IMR-90 (cell line): Measurements from ENCODE around the gene ZMYND11. TPM values are rescaled to one million over a fixed set of nuclear protein-coding genes. Genes with fewer than 3 reads are reported as not detected.

Experiments
- ATAC-seq: fragments of 200-7000 bp; cut with Tn5 transposase; 2 replicates; pipeline ENCODE4 v1.9.1; 2020; ENCODE audit warnings: low read depth, mild to moderate bottlenecking, moderate library complexity
- BruUV-seq: library from RNA; stranded (reverse); fragments of 400-500 nt; replicated peaks from 2 replicates; lab custom pipeline; 2021; lab: Mats Ljungman, UMichigan
- CTCF ChIA-PET: fragments of 300-600 bp; formaldehyde crosslinking; extraction: SDS; loops from one replicate; lab custom pipeline; 2021; ENCODE audit warnings: antibody characterized with exemption; lab: Yijun Ruan, JAX
- POLR2A ChIA-PET: fragments of 300-600 bp; sonication (Branson Sonifier 250); formaldehyde crosslinking; loops from one replicate; lab custom pipeline; 2022; ENCODE audit warnings: antibody characterized with exemption; ENCODE audit not compliant: unreplicated experiment; lab: Charles Lee
- DNase-seq: peaks from one replicate; pipeline ENCODE4 v3.0.0; 2013
- H2AFZ ChIP-seq: replicated peaks from 2 replicates; pipeline ENCODE3; 2013; ENCODE audit warnings: low read length, mild to moderate bottlenecking; ENCODE audit not compliant: poor library complexity
- H2AK5ac ChIP-seq: 2 replicates; pipeline ENCODE4 v1.6.1; 2013; ENCODE audit warnings: low read depth, low read length, inconsistent platforms
- H2AK9ac ChIP-seq: replicated peaks from 2 replicates; pipeline ENCODE3; 2013; ENCODE audit warnings: mild to moderate bottlenecking, low read depth, low read length, moderate library complexity; ENCODE audit not compliant: poor library complexity
- H2BK120ac ChIP-seq: 2 replicates; pipeline ENCODE4 v1.6.1; 2013; ENCODE audit warnings: low read depth, low read length, inconsistent platforms
- H2BK15ac ChIP-seq: 3 replicates; pipeline ENCODE4 v1.6.1; 2013; ENCODE audit warnings: low read depth, low read length, inconsistent platforms
- H2BK20ac ChIP-seq: 2 replicates; pipeline ENCODE4 v1.6.1; 2013; ENCODE audit warnings: low read depth, mild to moderate bottlenecking, inconsistent platforms, low read length, moderate library complexity
- H2BK5ac ChIP-seq: 2 replicates; pipeline ENCODE4 v1.6.1; 2013; ENCODE audit warnings: mild to moderate bottlenecking, low read depth, low read length, inconsistent platforms; ENCODE audit not compliant: poor library complexity, severe bottlenecking
- H3K14ac ChIP-seq: replicated peaks from 2 replicates; pipeline ENCODE4 v1.6.1; 2013; ENCODE audit warnings: low read depth, low read length, inconsistent platforms
- H3K18ac ChIP-seq: 2 replicates; pipeline ENCODE4 v1.6.1; 2013; ENCODE audit warnings: low read depth, low read length, control low read depth
- H3K23ac ChIP-seq: 2 replicates; pipeline ENCODE4 v1.6.1; 2013; ENCODE audit warnings: low read depth, low read length, inconsistent platforms
- H3K27ac ChIP-seq: 2 replicates; pipeline ENCODE4 v1.5.1; 2013; ENCODE audit warnings: mild to moderate bottlenecking, control low read depth, low read length; ENCODE audit not compliant: insufficient read depth
- H3K27me3 ChIP-seq: 2 replicates; pipeline ENCODE4 v1.6.1; 2013; ENCODE audit warnings: low read length; ENCODE audit not compliant: control insufficient read depth, insufficient read depth
- H3K36me3 ChIP-seq: 2 replicates; pipeline ENCODE4 v1.6.1; 2013; ENCODE audit warnings: low read length, mixed read lengths; ENCODE audit not compliant: control insufficient read depth, insufficient read depth
- H3K4ac ChIP-seq: 2 replicates; pipeline ENCODE4 v1.6.1; 2013; ENCODE audit warnings: low read depth, low read length, inconsistent platforms
- H3K4me1 ChIP-seq: 2 replicates; pipeline ENCODE4 v1.6.1; 2013; ENCODE audit warnings: low read length, mixed read lengths; ENCODE audit not compliant: control insufficient read depth, insufficient read depth
- H3K4me2 ChIP-seq: 2 replicates; pipeline ENCODE4 v1.6.1; 2013; ENCODE audit warnings: low read depth, mild to moderate bottlenecking, control low read depth, low read length, moderate library complexity
- H3K4me3 ChIP-seq: 2 replicates; pipeline ENCODE4 v1.5.1; 2013; ENCODE audit warnings: low read depth, mild to moderate bottlenecking, control low read depth, low read length, moderate library complexity; ENCODE audit not compliant: insufficient read depth
- H3K56ac ChIP-seq: 2 replicates; pipeline ENCODE4 v1.6.1; 2013; ENCODE audit warnings: low read length, inconsistent platforms; ENCODE audit not compliant: insufficient read depth; ENCODE audit errors: extremely low read depth
- H3K79me1 ChIP-seq, 2 experiments: 2 replicates each; pipeline ENCODE4 v1.6.1; 2013; ENCODE audit warnings: low read length in 2 of 2, inconsistent platforms in 1 of 2, low read depth in 1 of 2
- H3K9ac ChIP-seq: 2 replicates; pipeline ENCODE4 v1.6.1; 2013; ENCODE audit warnings: low read depth, low read length, control low read depth
- H3K9me1 ChIP-seq: 2 replicates; pipeline ENCODE4 v1.6.1; 2013; ENCODE audit warnings: low read length, inconsistent platforms; ENCODE audit not compliant: insufficient read depth
- H3K9me3 ChIP-seq: 2 replicates; pipeline ENCODE4 v1.6.1; 2013; ENCODE audit warnings: low read length; ENCODE audit not compliant: control insufficient read depth, insufficient read depth
- H4K20me1 ChIP-seq: 2 replicates; pipeline ENCODE4 v1.6.1; 2013; ENCODE audit warnings: low read length, inconsistent platforms; ENCODE audit not compliant: insufficient read depth
- H4K5ac ChIP-seq: 2 replicates; pipeline ENCODE4 v1.6.1; 2013; ENCODE audit warnings: mild to moderate bottlenecking, low read depth, low read length, control low read depth
- H4K8ac ChIP-seq, 2 experiments: 2 replicates each; pipeline ENCODE4 v1.6.1; 2013; ENCODE audit warnings: low read depth in 2 of 2, low read length in 2 of 2, control low read depth in 1 of 2, inconsistent platforms in 1 of 2
- H4K91ac ChIP-seq: 2 replicates; pipeline ENCODE4 v1.6.1; 2013; ENCODE audit warnings: low read depth, low read length, inconsistent platforms; ENCODE audit not compliant: insufficient read depth
- BHLHE40 ChIP-seq: fragments of 150-350 bp; IDR thresholded peaks from 2 replicates; pipeline ENCODE4 v1.6.1; 2016; ENCODE audit warnings: mild to moderate bottlenecking, low read depth, low read length
- CEBPB ChIP-seq: IDR thresholded peaks from 2 replicates; pipeline ENCODE4 v1.6.1; 2012; ENCODE audit warnings: low read depth, low read length, improper control_type of control experiment
- CHD1 ChIP-seq: IDR thresholded peaks from 2 replicates; pipeline ENCODE4 v1.6.1; 2012; ENCODE audit warnings: low read depth, low read length, improper control_type of control experiment
- CTCF ChIP-seq: conservative IDR thresholded peaks from 2 replicates; pipeline ENCODE4 v1.5.1; 2012; ENCODE audit warnings: mild to moderate bottlenecking, low read depth, low read length, improper control_type of control experiment
- FOS ChIP-seq: fragments of 150-350 bp; IDR thresholded peaks from 2 replicates; pipeline ENCODE4 v1.6.1; 2016; ENCODE audit warnings: low read depth, low read length
- MAFK ChIP-seq: IDR thresholded peaks from 2 replicates; pipeline ENCODE4 v1.6.1; 2012; ENCODE audit warnings: low read depth, low read length, improper control_type of control experiment
- MXI1 ChIP-seq: IDR thresholded peaks from 2 replicates; pipeline ENCODE4 v1.6.1; 2012; ENCODE audit warnings: low read depth, mild to moderate bottlenecking, low read length, moderate library complexity, borderline replicate concordance
- NFE2L2 ChIP-seq: fragments of 150-350 bp; IDR thresholded peaks from 2 replicates; pipeline ENCODE4 v1.6.1; 2016; ENCODE audit warnings: low read depth, mild to moderate bottlenecking, low read length
- POLR2A ChIP-seq: IDR thresholded peaks from 2 replicates; pipeline ENCODE4 v1.6.1; 2012; ENCODE audit warnings: mild to moderate bottlenecking, low read depth, low read length
- RFX5 ChIP-seq: IDR thresholded peaks from 2 replicates; pipeline ENCODE4 v1.8.0; 2012; ENCODE audit warnings: low read depth, mild to moderate bottlenecking, low read length, moderate library complexity
- SMC3 ChIP-seq: fragments of 150-350 bp; IDR thresholded peaks from 2 replicates; pipeline ENCODE4 v1.6.1; 2016; ENCODE audit warnings: low read depth, mild to moderate bottlenecking, antibody characterized with exemption, low read length, moderate library complexity
- WGBS, 2 experiments: methylation state at CpG; one replicate each; pipeline versions ENCODE4 v1.1.5 to v1.1.7; 2013; ENCODE audit warnings: missing lambda C conversion rate in 2 of 2; ENCODE audit not compliant: insufficient read length in 1 of 2; ENCODE audit errors: extremely low coverage in 2 of 2; 5-methylcytosine and 5-hydroxymethylcytosine counted together
- dilution Hi-C: fragments of 300-500 bp; cut with HindIII; formaldehyde crosslinking; loops from one replicate; pipeline ENCODE4 v1.14.3; 2018; ENCODE audit warnings: low sequenced_read_pairs; ENCODE audit not compliant: unreplicated experiment
- in situ Hi-C: fragments of 300-500 bp; cut with MboI; formaldehyde crosslinking; loops from 3 replicates; pipeline ENCODE4 v1.14.3; 2019; ENCODE audit warnings: low sequenced_read_pairs, inconsistent platforms, mixed read lengths
- intact Hi-C: fragments of 100-400 bp; cut with micrococcal nuclease; formaldehyde crosslinking; loops from 2 replicates; pipeline ENCODE4 v1.10.0; 2022
- polyA plus RNA-seq, 3 experiments: library from polyadenylated mRNA; depleted of rRNA; stranded (reverse); fragments of >200 nt; gene quantifications; 2 replicates each; pipeline ENCODE4 v1.2.3, GENCODE V29; 2012; ENCODE audit warnings: low replicate concordance in 1 of 3
- total RNA-seq: library from RNA; depleted of rRNA; stranded (reverse); fragments of >200 nt; gene quantifications from 2 replicates; pipeline ENCODE4 v1.2.3, GENCODE V29; 2012

The ZMYND11 gene
- total and polyA plus RNA-seq, 2 of the 4 experiments (the other 2 are of a cell fraction) = 39.5 to 72.2 TPM

GRCh38 chr10:283916-284356 is 148.7 kb downstream of the ZMYND11 start:
- dilution Hi-C loops = no loop called here
- no peak overlapping the region for H2BK20ac ChIP-seq
- H3K9me3 ChIP-seq = 0 out of 2 replicates have a peak, but pooled peaks cover 2% of the 10 kb centered on the region
- no peak overlapping the region for H3K14ac ChIP-seq
- no peak overlapping the region for H2BK120ac ChIP-seq
- peaks cover 26% of the 10 kb centered on the region for H3K9me1 ChIP-seq
- no peak overlapping the region for H2BK5ac ChIP-seq
- WGBS, 2 experiments = 91% methylated on average over 4 of the region's 7 CpGs; no CpG with 5 or more reads in 1 of the 2 experiments
- no peak for DNase-seq
- no peak overlapping the region for H4K8ac ChIP-seq
- H2AFZ ChIP-seq = no peak overlapping the region
- TF ChIP-seq CHD1 (no peak), MAFK (no peak), MXI1 (no peak), SMC3 (no peak), BHLHE40 (no peak), CTCF (no peak), POLR2A (no peak), FOS (no peak), RFX5 (no peak), CEBPB (no peak), NFE2L2 (no peak)
- no peak for ATAC-seq
- H3K4ac ChIP-seq = no peak overlapping the region
- no peak overlapping the region for H3K56ac ChIP-seq
- H4K20me1 ChIP-seq = peaks cover 3% of the 10 kb centered on the region; the same call in 1 of the 2 replicates
- ChIA-PET CTCF (no interaction called here), POLR2A (no interaction called here)
- no peak overlapping the region for H3K4me3 ChIP-seq
- intact Hi-C loops = no loop called here
- H4K91ac ChIP-seq = no peak overlapping the region
- H3K27ac ChIP-seq = no peak overlapping the region
- peaks cover 2 to 34% of the 10 kb centered on the region in 2 experiments; a peak in 3 of 4 replicates for H3K79me1 ChIP-seq
- H3K18ac ChIP-seq = no peak overlapping the region
- no peaks in the 10 kb centered on the region for H3K27me3 ChIP-seq
- H2AK9ac ChIP-seq = no peak overlapping the region
- no peak overlapping the region for H3K9ac ChIP-seq
- no peak overlapping the region for H2AK5ac ChIP-seq
- in situ Hi-C loops = no loop called here
- no peak overlapping the region for H3K23ac ChIP-seq
- no peak overlapping the region for H2BK15ac ChIP-seq
- H3K4me2 ChIP-seq = no peak overlapping the region
- H3K36me3 ChIP-seq = peaks cover 57% of the 10 kb centered on the region
- H4K5ac ChIP-seq = no peak overlapping the region
- no TSS peak for BruUV-seq
- H3K4me1 ChIP-seq = peaks cover 12% of the 10 kb centered on the region
